Erythroblast (primary cell): ENCODE measurements around the gene CCDC66.

ENCODE experiments used
- GATA1 ChIP-seq: IDR thresholded peaks from 2 replicates; pipeline ENCODE4 v1.6.1; 2011; ENCODE audit warnings: low read depth, mild to moderate bottlenecking, control low read depth, low read length, moderate library complexity
- POLR2A ChIP-seq: IDR thresholded peaks from 2 replicates; pipeline ENCODE4 v1.6.1; 2011; ENCODE audit warnings: mild to moderate bottlenecking, low read length

GRCh38 chr3:56667973-56668579 is 111.1 kb downstream of the CCDC66 start:
- TF ChIP-seq POLR2A (no peak), GATA1 (no peak)
